HCT116 (cell line): ENCODE results near the gene ARMH1.

ENCODE experiments used
- ATF3 ChIP-seq: IDR thresholded peaks from 2 replicates; pipeline ENCODE4 v1.6.1; 2012
- CEBPB ChIP-seq: IDR thresholded peaks from 2 replicates; pipeline ENCODE4 v1.6.1; 2012; ENCODE audit warnings: low read depth
- CTCF ChIP-seq, 3 experiments: fragments of 200-600 bp in 1 of 3; sonication (generic) in 1 of 3; IDR thresholded peaks in 2 of 3; conservative IDR thresholded peaks in 1 of 3; 2 replicates each; pipeline ENCODE4 v1.5.1; 2012 to 2017; ENCODE audit warnings: low read depth in 2 of 3, low read length in 2 of 3, antibody characterized with exemption in 1 of 3, borderline replicate concordance in 1 of 3, control low read depth in 1 of 3, mild to moderate bottlenecking in 1 of 3, mixed read lengths in 1 of 3, mixed run types in 1 of 3, moderate library complexity in 1 of 3; ENCODE audit not compliant: insufficient read depth in 1 of 3
- EGR1 ChIP-seq: IDR thresholded peaks from 2 replicates; pipeline ENCODE4 v1.6.1; 2012; ENCODE audit warnings: low read depth
- EZH2 ChIP-seq: fragments of 200-600 bp; sonication (generic); IDR thresholded peaks from 2 replicates; pipeline ENCODE4 v1.6.1; 2017; ENCODE audit warnings: antibody characterized with exemption, mixed run types
- EZH2phosphoT487 ChIP-seq: fragments of 200-600 bp; IDR thresholded peaks from 2 replicates; pipeline ENCODE4 v1.6.1; 2018; ENCODE audit warnings: antibody characterized with exemption, borderline replicate concordance
- JUND ChIP-seq: IDR thresholded peaks from 2 replicates; pipeline ENCODE4 v1.6.1; 2012
- MAX ChIP-seq: IDR thresholded peaks from 2 replicates; pipeline ENCODE4 v1.6.1; 2012
- POLR2A ChIP-seq: IDR thresholded peaks from 2 replicates; pipeline ENCODE4 v1.7.0; 2011; ENCODE audit warnings: borderline replicate concordance; ENCODE audit not compliant: insufficient read depth, insufficient read length; ENCODE audit errors: extremely low read depth
- REST ChIP-seq: IDR thresholded peaks from 2 replicates; pipeline ENCODE4 v1.6.1; 2012; ENCODE audit warnings: low read depth
- ZBTB33 ChIP-seq: IDR thresholded peaks from 2 replicates; pipeline ENCODE4 v1.6.1; 2011; ENCODE audit warnings: mild to moderate bottlenecking, low read length, moderate library complexity; ENCODE audit not compliant: insufficient replicate concordance; ENCODE audit errors: extremely low read depth
- ZNF274 ChIP-seq: fragments of 200-500 bp; sonication (Bioruptor generic); IDR thresholded peaks from 2 replicates; pipeline ENCODE4 v1.6.1; 2014; ENCODE audit warnings: mild to moderate bottlenecking, low read depth, low read length, inconsistent platforms

GRCh38 chr1:44718091-44718490 is 43.6 kb downstream of the ARMH1 start:
- TF ChIP-seq EGR1 (no peak), ATF3 (no peak), CTCF (IDR thresholded peaks at IDR 0.05 in 2 of 3, conservative IDR thresholded peaks at IDR 0.05 in 1 of 3; ENCODE audit: borderline replicate concordance in 1 of 3, insufficient read depth in 1 of 3, low read depth in 2 of 3, low read length in 2 of 3) (no peak), JUND (no peak), POLR2A (no peak), EZH2phosphoT487 (no peak), MAX (no peak), ZBTB33 (no peak), REST (no peak), EZH2 (no peak), CEBPB (no peak), ZNF274 (no peak)
